HAP-1 (cell line): ENCODE results near the gene CDA.

Source experiments
- DNase-seq, 2 experiments: peaks; one replicate each; pipeline ENCODE4 v3.0.0-alpha.2; 2016 to 2020; ENCODE audit warnings: low spot score in 2 of 2
- H3K27me3 ChIP-seq: fragments of 250-450 bp; sonication (Bioruptor Pico); 2 replicates; pipeline ENCODE4 v1.5.1; 2020; ENCODE audit warnings: low read depth, mild to moderate bottlenecking, moderate library complexity
- H3K36me3 ChIP-seq: fragments of 250-450 bp; sonication (Bioruptor Pico); replicated peaks from 2 replicates; pipeline ENCODE4 v1.5.1; 2020; ENCODE audit warnings: mild to moderate bottlenecking
- H3K4me1 ChIP-seq: fragments of 250-450 bp; sonication (Bioruptor Pico); 2 replicates; pipeline ENCODE4 v1.5.1; 2020; ENCODE audit warnings: mild to moderate bottlenecking
- H3K4me3 ChIP-seq: fragments of 250-450 bp; sonication (Bioruptor Pico); 2 replicates; pipeline ENCODE4 v1.5.1; 2020; ENCODE audit warnings: mild to moderate bottlenecking, moderate library complexity
- H3K9me3 ChIP-seq: fragments of 250-450 bp; sonication (Bioruptor Pico); 2 replicates; pipeline ENCODE4 v1.5.1; 2020; ENCODE audit warnings: mild to moderate bottlenecking, moderate library complexity
- in situ Hi-C: fragments of 300-500 bp; cut with MboI; formaldehyde crosslinking; loops from 3 replicates; pipeline ENCODE4 v1.14.3; 2020; ENCODE audit warnings: low sequenced_read_pairs, inconsistent platforms, mixed read lengths

The CDA gene

GRCh38 chr1:20660847-20661206 is 71.9 kb downstream of the CDA start:
- in situ Hi-C loops: no loop called here
- no peaks in the 10 kb centered on the region; the same call in 1 of the 2 replicates for H3K9me3 ChIP-seq
- H3K27me3 ChIP-seq: no peaks in the 10 kb centered on the region
- H3K36me3 ChIP-seq: peaks cover 33% of the 10 kb centered on the region
- DNase-seq: no peak
- H3K4me3 ChIP-seq: peak overlapping the region; percentile 89
- no peaks in the 10 kb centered on the region; the same call in 1 of the 2 replicates for H3K4me1 ChIP-seq

GRCh38 chr1:20661207-20662109 is 72.6 kb downstream of the CDA start, which contains the start of gene DDOST:
DDOST (minus strand) TSS chr1:20661369; CDS start chr1:20661350, 19 bp downstream.
- peak; percentile 98 to 99 for DNase-seq
- in situ Hi-C loops: no loop called here
- no peaks in the 10 kb centered on the region; the same call in 1 of the 2 replicates for H3K9me3 ChIP-seq
- peaks cover 26% of the 10 kb centered on the region for H3K36me3 ChIP-seq
- peak within 1 kb of the TSS; percentile 89 for H3K4me3 ChIP-seq
- no peaks in the 10 kb centered on the region for H3K27me3 ChIP-seq
- no peaks in the 10 kb centered on the region; the same call in 1 of the 2 replicates for H3K4me1 ChIP-seq

GRCh38 chr1:20662110-20662475 is 73.2 kb downstream of the CDA start:
- Histone ChIP-seq H3K27me3 (no peaks in the 10 kb centered on the region), H3K36me3 (peaks cover 20% of the 10 kb centered on the region), H3K4me1 (no peaks in the 10 kb centered on the region; the same call in 1 of the 2 replicates), H3K9me3 (no peaks in the 10 kb centered on the region; the same call in 1 of the 2 replicates), H3K4me3 (peak overlapping the region; percentile 89)
- DNase-seq: no peak
- in situ Hi-C loops: no loop called here

- H3K27me3 ChIP-seq: no peaks in the 10 kb centered on the region
- H3K4me1 ChIP-seq: no peaks in the 10 kb centered on the region; the same call in 1 of the 2 replicates
- in situ Hi-C loops: no loop called here
- no peak overlapping the region for H3K4me3 ChIP-seq
- no peaks in the 10 kb centered on the region; the same call in none of the 2 replicates for H3K9me3 ChIP-seq
- no peak for DNase-seq
- peaks cover 9% of the 10 kb centered on the region for H3K36me3 ChIP-seq
Measured at GRCh38 chr1:20663365-20663764, 74.5 kb downstream of the CDA start.

- H3K27me3 ChIP-seq: no peaks in the 10 kb centered on the region
- no peaks in the 10 kb centered on the region; the same call in 1 of the 2 replicates for H3K4me1 ChIP-seq
- no peaks in the 10 kb centered on the region; the same call in none of the 2 replicates for H3K9me3 ChIP-seq
- peaks cover 5% of the 10 kb centered on the region for H3K36me3 ChIP-seq
- in situ Hi-C loops: no loop called here
- H3K4me3 ChIP-seq: no peak overlapping the region
- DNase-seq: no peak
Measured at GRCh38 chr1:20663969-20664715, 75.2 kb downstream of the CDA start.

GRCh38 chr1:20665726-20666125 is 76.8 kb downstream of the CDA start:
- H3K4me1 ChIP-seq: no peaks in the 10 kb centered on the region
- no peak for DNase-seq
- H3K27me3 ChIP-seq: no peaks in the 10 kb centered on the region
- in situ Hi-C loops: no loop called here
- no peaks in the 10 kb centered on the region; the same call in 1 of the 2 replicates for H3K36me3 ChIP-seq
- H3K9me3 ChIP-seq: no peaks in the 10 kb centered on the region; the same call in none of the 2 replicates
- no peak overlapping the region for H3K4me3 ChIP-seq

GRCh38 chr1:20666146-20666545 is 77.2 kb downstream of the CDA start:
- H3K36me3 ChIP-seq: no peaks in the 10 kb centered on the region
- no peaks in the 10 kb centered on the region for H3K4me1 ChIP-seq
- in situ Hi-C loops: no loop called here
- no peaks in the 10 kb centered on the region; the same call in none of the 2 replicates for H3K9me3 ChIP-seq
- no peak for DNase-seq
- H3K27me3 ChIP-seq: no peaks in the 10 kb centered on the region
- no peak overlapping the region for H3K4me3 ChIP-seq

- no peaks in the 10 kb centered on the region for H3K27me3 ChIP-seq
- no peaks in the 10 kb centered on the region; the same call in none of the 2 replicates for H3K9me3 ChIP-seq
- no peaks in the 10 kb centered on the region for H3K4me1 ChIP-seq
- DNase-seq: peak in 1 of 2 experiments; percentile 41
- H3K4me3 ChIP-seq: no peak overlapping the region
- in situ Hi-C loops: no loop called here
- no peaks in the 10 kb centered on the region for H3K36me3 ChIP-seq
Measured at GRCh38 chr1:20666804-20667203, 77.9 kb downstream of the CDA start.
